Thyroid gland (tissue), 4 donors: ENCODE measurements around the gene RAB40C.

Experiments
- POLR2A ChIP-seq, 2 donors: fragments of 450-650 bp; IDR thresholded peaks; one replicate each; pipeline ENCODE4 v1.6.1; 2017; ENCODE audit warnings: antibody characterized with exemption in 2 of 2, mild to moderate bottlenecking in 2 of 2, moderate library complexity in 1 of 2
- TF ChIP-seq, protein P1 (sequence below), 6 experiments: fragments of 200-600 bp in 3 of 6; fragments of 450-650 bp in 3 of 6; sonication (generic) in 3 of 6; IDR thresholded peaks; one replicate each; pipeline ENCODE4 v1.5.1; 2016 to 2019; ENCODE audit warnings: antibody characterized with exemption in 6 of 6, mild to moderate bottlenecking in 2 of 6, inconsistent platforms in 1 of 6, moderate library complexity in 1 of 6

DNA sequence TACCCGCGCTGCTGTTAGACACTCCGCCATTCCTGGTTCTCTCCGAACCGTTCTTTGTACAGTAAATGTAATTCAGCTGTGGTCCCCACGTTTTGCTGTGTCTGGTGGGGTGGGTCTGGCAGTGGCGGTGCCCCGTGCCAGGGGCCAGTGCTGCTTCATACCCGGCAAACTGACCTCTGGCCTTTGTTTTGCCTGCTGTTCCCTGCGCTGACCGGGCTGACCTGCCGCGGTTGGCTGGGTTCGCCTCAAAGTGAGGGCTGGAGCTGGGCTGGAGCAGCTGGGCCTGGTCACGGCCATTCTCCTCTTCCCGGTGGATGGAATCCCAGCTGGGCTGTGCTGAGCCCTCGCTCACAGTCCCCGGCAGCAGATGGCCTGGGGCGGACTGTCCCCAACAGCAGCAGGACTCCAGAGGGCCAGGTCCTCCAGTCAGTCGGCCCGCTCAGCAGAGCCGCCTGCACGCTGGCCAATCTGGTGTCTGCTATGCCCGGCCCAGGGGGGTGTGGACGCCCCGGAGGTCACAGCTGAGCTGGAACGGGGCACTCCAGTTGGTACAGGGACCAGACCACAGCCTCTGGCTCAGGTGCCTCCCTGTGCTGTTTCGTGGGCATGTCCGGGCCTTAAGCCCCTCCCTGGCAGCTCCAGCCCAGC is 39.4 kb downstream of the RAB40C start:
- no peak for TF ChIP-seq POLR2A (IDR thresholded peaks at IDR 0.05)
- TF ChIP-seq, protein P1, sequence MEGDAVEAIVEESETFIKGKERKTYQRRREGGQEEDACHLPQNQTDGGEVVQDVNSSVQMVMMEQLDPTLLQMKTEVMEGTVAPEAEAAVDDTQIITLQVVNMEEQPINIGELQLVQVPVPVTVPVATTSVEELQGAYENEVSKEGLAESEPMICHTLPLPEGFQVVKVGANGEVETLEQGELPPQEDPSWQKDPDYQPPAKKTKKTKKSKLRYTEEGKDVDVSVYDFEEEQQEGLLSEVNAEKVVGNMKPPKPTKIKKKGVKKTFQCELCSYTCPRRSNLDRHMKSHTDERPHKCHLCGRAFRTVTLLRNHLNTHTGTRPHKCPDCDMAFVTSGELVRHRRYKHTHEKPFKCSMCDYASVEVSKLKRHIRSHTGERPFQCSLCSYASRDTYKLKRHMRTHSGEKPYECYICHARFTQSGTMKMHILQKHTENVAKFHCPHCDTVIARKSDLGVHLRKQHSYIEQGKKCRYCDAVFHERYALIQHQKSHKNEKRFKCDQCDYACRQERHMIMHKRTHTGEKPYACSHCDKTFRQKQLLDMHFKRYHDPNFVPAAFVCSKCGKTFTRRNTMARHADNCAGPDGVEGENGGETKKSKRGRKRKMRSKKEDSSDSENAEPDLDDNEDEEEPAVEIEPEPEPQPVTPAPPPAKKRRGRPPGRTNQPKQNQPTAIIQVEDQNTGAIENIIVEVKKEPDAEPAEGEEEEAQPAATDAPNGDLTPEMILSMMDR (IDR thresholded peaks at IDR 0.05): no peak
